Non-pigmented ciliary epithelial cell (primary cell): ENCODE measurements around the gene ADGRG1.
"Not testable (repeated sequence)": the region's sequence is repeated elsewhere in the genome, so short reads cannot be mapped to it uniquely, and the experiment has no call there.

Experiments used
- DNase-seq: peaks from one replicate; pipeline ENCODE4 v3.0.0-alpha.2; 2010; ENCODE audit warnings: low read depth

Gene ADGRG1

DNA sequence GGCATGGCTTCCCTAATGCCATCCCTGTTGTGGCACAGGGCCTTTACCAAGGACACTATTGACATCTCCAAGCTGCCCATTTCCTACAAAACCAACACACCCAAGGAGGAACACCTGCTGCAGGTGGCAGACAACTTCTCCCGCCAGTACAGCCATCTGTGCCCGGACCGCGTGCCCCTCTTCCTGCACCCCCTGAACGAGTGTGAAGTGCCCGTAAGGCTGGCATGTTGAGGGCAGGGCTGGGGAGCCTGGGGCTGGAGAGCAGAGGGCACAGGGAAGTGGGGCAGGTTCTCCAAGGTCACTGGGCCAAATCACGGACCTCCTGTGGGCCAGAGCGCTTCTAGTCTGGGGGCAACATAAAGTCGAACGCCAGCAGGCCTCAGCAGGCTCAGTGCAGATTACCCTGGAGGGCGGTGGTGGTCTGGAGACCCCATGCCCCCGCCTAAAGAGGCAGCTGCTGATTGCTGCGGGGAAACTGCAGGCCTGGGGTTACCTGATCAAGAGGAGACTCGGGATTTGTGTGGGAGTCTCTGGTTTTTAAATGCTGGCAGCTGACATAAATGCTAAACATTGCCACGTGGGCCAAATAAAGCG, 70.5 kb downstream of the ADGRG1 start:
- no peak for DNase-seq

GRCh38 chr16:57699481-57699880, 71.1 kb downstream of the ADGRG1 start:
- no peak for DNase-seq

GRCh38 chr16:57699899-57700298, 71.5 kb downstream of the ADGRG1 start:
- no peak for DNase-seq

DNA sequence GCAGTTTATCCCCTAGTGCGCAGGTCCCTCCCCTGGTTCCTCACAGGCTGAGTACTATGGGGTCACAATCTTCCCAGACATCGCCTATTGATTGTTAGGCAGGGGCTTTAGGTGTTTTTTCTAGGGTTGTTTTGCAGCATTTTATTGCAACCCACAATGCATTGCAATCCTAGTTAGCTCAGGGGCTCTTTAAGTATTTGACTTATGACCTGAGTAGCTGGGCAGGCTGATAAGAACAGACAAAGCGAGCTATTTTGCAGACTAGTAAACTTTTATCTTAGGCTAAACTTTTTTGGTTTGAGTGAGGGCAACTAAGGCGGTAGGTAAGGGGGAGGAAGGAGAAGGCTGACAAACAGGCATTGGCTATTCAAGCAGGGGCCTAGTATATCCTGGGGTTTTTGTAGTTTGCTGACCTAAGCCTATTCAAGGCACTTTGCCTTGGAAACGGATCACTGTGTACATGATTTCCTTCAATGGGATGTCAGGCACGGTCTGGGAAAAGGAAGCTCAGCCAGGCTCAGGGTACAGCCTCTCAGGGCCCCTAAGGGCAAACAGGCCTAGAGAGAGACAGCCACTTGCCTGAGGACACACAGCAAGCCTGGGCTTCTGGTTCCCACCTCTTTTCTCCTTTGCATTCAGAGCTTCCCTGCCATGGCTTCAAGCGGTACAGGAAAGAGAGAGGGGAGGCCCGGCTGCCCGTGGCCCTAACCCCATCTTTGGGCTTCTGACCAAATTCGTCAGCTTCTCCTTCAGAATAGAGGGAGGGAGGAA, 72.5 kb downstream of the ADGRG1 start:
- DNase-seq = no peak

DNA sequence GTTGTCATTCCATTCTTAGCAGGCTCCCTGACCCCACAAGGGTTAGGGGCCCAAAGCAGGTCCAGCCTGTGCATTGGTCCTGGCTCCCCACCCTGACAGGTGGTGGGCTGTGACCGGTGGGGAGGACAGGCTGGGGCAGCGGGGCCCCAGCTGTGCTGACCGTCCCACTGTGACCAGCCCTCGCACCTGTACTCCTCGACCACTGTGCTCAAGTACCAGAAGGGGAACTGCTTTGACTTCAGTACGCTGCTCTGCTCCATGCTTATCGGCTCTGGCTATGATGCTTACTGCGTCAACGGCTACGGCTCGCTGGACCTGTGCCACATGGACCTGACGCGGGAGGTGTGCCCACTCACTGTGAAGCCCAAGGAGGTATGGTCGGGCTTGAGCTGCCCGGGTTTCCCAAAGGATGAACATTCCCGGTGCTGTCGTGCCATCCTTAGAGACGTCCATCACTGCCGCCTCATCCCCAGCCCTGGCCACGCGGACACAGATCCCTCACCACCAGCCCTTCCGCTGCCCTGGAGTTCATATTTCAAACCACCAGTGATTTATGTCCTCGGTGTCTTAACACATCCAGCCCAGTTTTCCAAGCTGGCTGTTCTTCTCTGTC, 73.4 kb downstream of the ADGRG1 start:
- no peak for DNase-seq

GRCh38 chr16:57703416-57704010, 75.1 kb downstream of the ADGRG1 start:
- DNase-seq = no peak

- DNase-seq = no peak
These were observed 75.8 kb downstream of the ADGRG1 start for GRCh38 chr16:57704011-57704904.

DNA sequence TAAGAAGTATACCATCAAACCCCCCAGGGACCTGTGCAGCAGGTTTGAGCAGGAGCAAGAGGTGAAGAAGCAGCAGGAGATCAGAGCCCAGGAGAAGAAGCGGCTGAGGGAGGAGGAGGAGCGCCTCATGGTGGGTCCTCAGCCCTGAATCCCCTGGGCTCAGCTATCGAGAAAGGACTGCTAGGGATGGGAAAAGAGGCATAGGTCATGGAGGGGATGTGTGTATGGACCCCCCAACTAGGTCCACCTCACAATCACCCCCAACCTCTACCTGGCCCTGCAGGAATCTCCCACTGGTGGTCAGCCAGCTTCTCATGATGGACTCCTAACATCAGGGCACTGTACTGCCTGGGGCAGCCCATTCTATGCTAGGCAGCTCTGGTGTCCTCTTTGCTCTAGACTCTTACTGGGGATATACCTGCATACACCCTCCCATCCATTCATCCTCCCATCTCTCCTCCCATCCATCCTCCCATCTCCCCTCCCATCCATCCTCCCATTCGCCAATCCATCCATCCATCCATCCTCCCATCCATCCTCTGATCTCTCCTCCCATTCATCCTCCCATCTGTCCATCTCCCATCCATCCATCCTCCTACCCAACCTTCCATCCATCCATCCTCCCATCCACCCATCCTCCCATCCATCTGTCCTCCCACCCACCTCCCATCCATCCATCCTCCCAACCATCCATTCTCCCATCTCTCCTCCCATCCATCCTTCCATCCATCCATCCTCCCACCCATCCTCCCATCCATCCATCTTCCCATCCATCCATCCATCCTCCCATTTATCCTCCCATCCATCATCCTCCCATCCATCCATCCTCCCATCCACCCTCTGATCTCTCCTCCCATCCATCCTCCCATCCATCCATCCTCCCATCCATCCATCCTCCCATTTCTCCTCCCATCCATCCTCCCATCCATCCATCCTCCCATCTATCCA, 76.7 kb downstream of the ADGRG1 start:
- no peak for DNase-seq

GRCh38 chr16:57706717-57707116, 78.3 kb downstream of the ADGRG1 start:
- no peak for DNase-seq

GRCh38 chr16:57707331-57707730, 78.9 kb downstream of the ADGRG1 start:
- no peak for DNase-seq

- DNase-seq = no peak
These were observed 79.7 kb downstream of the ADGRG1 start for GRCh38 chr16:57708168-57708567.

- no peak for DNase-seq
These were observed 81.2 kb downstream of the ADGRG1 start for GRCh38 chr16:57709663-57710062.

GRCh38 chr16:57711346-57711745, 82.9 kb downstream of the ADGRG1 start:
- no peak for DNase-seq

GRCh38 chr16:57711993-57712392, 83.6 kb downstream of the ADGRG1 start:
- DNase-seq = no peak

- DNase-seq = not testable (repeated sequence)
These were observed 84.1 kb downstream of the ADGRG1 start for GRCh38 chr16:57712569-57712968.

DNA sequence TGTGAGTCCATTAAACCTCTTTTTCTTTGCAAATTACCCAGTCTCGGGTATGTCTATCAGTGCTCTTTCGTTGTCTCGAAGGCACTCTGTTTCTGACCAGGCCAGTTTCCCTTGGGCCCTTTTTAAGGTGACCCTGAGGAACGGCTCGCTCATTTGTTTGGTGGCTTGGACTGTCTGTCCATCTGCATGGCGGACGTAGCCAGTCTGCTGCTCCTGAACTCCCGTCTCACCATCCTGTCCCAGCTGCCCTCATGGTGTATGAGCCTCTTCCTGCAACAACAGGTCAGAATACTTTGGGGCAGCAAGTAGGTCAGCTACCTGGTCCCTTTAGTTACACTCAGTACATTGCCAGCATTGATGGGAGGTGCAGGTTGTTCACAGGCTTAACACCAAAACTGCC, 85.2 kb downstream of the ADGRG1 start:
- DNase-seq = no peak

- DNase-seq = no peak
These were observed 85.6 kb downstream of the ADGRG1 start for GRCh38 chr16:57714047-57714446.
